Endodermal cell (in vitro differentiated cells): Measurements from ENCODE around the gene ANXA8. TPM values are rescaled to one million over a fixed set of nuclear protein-coding genes. Genes with fewer than 3 reads are reported as not detected.

Source experiments
- DNase-seq: peaks from one replicate; pipeline ENCODE4 v3.0.0-alpha.2; 2017
- H3K27ac ChIP-seq: 2 replicates; pipeline ENCODE4 v1.5.1; 2013; ENCODE audit warnings: mild to moderate bottlenecking, low read depth, low read length, moderate library complexity
- H3K27me3 ChIP-seq: 2 replicates; pipeline ENCODE4 v1.6.1; 2013; ENCODE audit warnings: mild to moderate bottlenecking, low read length, moderate library complexity; ENCODE audit not compliant: insufficient read depth, control insufficient read depth, poor library complexity, severe bottlenecking
- H3K36me3 ChIP-seq: 2 replicates; pipeline ENCODE4 v1.7.0; 2013; ENCODE audit warnings: mild to moderate bottlenecking, low read length, moderate library complexity; ENCODE audit not compliant: control insufficient read depth, insufficient read depth
- H3K4me1 ChIP-seq: one replicate; pipeline ENCODE4 v1.7.0; 2013; ENCODE audit warnings: low read length; ENCODE audit not compliant: control insufficient read depth, insufficient read depth
- H3K4me3 ChIP-seq: 2 replicates; pipeline ENCODE4 v1.5.1; 2013; ENCODE audit warnings: mild to moderate bottlenecking, low read length, moderate library complexity
- H3K9ac ChIP-seq: 2 replicates; pipeline ENCODE4 v1.6.1; 2013; ENCODE audit warnings: mild to moderate bottlenecking, low read length, moderate library complexity; ENCODE audit not compliant: poor library complexity, severe bottlenecking; ENCODE audit errors: extremely low read depth
- H3K9me3 ChIP-seq: 2 replicates; pipeline ENCODE4 v1.6.1; 2013; ENCODE audit warnings: mild to moderate bottlenecking, low read length, moderate library complexity; ENCODE audit not compliant: control insufficient read depth
- H3K27ac Mint-ChIP-seq: 2 replicates; pipeline ENCODE4 v1.8.0; 2020; ENCODE audit warnings: mixed read lengths
- H3K27me3 Mint-ChIP-seq: 2 replicates; pipeline ENCODE4 v1.8.0; 2021; ENCODE audit warnings: mild to moderate bottlenecking, mixed read lengths; ENCODE audit not compliant: insufficient read depth
- H3K36me3 Mint-ChIP-seq: 2 replicates; pipeline ENCODE4 v1.8.0; 2020; ENCODE audit warnings: low read depth, mixed read lengths
- H3K4me1 Mint-ChIP-seq: 2 replicates; pipeline ENCODE4 v1.8.0; 2020; ENCODE audit warnings: mixed read lengths
- H3K4me3 Mint-ChIP-seq: 2 replicates; pipeline ENCODE4 v1.8.0; 2020; ENCODE audit warnings: mild to moderate bottlenecking, moderate library complexity, mixed read lengths
- H3K9me3 Mint-ChIP-seq: 2 replicates; pipeline ENCODE4 v1.8.0; 2020; ENCODE audit warnings: mild to moderate bottlenecking, mixed read lengths
- CTCF ChIP-seq: fragments of 200-600 bp; sonication (generic); conservative IDR thresholded peaks from 2 replicates; pipeline ENCODE4 v1.5.0; 2021; ENCODE audit warnings: antibody characterized with exemption, mild to moderate bottlenecking
- WGBS, 2 experiments: methylation state at CpG; one replicate each; pipeline versions ENCODE4 v1.1.5 to v1.1.7; 2013; ENCODE audit warnings: missing lambda C conversion rate in 2 of 2, mixed read lengths in 1 of 2; ENCODE audit not compliant: insufficient coverage in 1 of 2, insufficient read length in 1 of 2; 5-methylcytosine and 5-hydroxymethylcytosine counted together
- total RNA-seq, 2 donors: library from RNA; stranded (reverse); fragmentation: NEBNext Ultra II Directional in 1 of 2; extraction: Animal tissue kit (Norgen Biotek cat#: 25700) in 1 of 2; gene quantifications; 2 replicates in 1 of 2; 3 replicates in 1 of 2; pipeline ENCODE4 v1.2.1, GENCODE V29; 2021

ANXA8 gene
- total RNA-seq, 2 donors from 2014 or later, result 0.33 to 0.37 TPM

GRCh38 chr10:47452495-47453140 lies 31.3 kb downstream of the ANXA8 start:
- Histone ChIP-seq H3K9ac (no peak overlapping the region), H3K4me3 (no peak overlapping the region), H3K36me3 (no peaks in the 10 kb centered on the region), H3K4me1 (peaks cover 12% of the 10 kb centered on the region), H3K9me3 (no peaks in the 10 kb centered on the region), H3K27ac (no peak overlapping the region), H3K27me3 (no peaks in the 10 kb centered on the region)
- H3K36me3 Mint-ChIP-seq, result no peaks in the 10 kb centered on the region
- DNase-seq, result peak; percentile 75
- no peaks in the 10 kb centered on the region for H3K9me3 Mint-ChIP-seq
- peaks cover 4% of the 10 kb centered on the region for H3K27me3 Mint-ChIP-seq
- no peak overlapping the region for H3K4me3 Mint-ChIP-seq
- 76 to 77% methylated on average over 8 to 11 of the region's 11 CpGs for WGBS, 2 experiments
- peaks cover 14% of the 10 kb centered on the region for H3K4me1 Mint-ChIP-seq
- TF ChIP-seq CTCF, result no peak
- no peak overlapping the region for H3K27ac Mint-ChIP-seq

- Histone ChIP-seq H3K36me3 (no peaks in the 10 kb centered on the region), H3K9ac (no peak overlapping the region), H3K9me3 (no peaks in the 10 kb centered on the region), H3K27ac (no peak overlapping the region), H3K27me3 (no peaks in the 10 kb centered on the region), H3K4me3 (no peak overlapping the region), H3K4me1 (peaks cover 12% of the 10 kb centered on the region)
- Mint-ChIP-seq H3K4me3 (no peak overlapping the region), H3K27me3 (peaks cover 4% of the 10 kb centered on the region), H3K27ac (no peak overlapping the region), H3K36me3 (no peaks in the 10 kb centered on the region), H3K9me3 (no peaks in the 10 kb centered on the region), H3K4me1 (peaks cover 14% of the 10 kb centered on the region)
- TF ChIP-seq CTCF, result no peak
- 91 to 93% methylated on average over 2 to 7 of the region's 7 CpGs for WGBS, 2 experiments
- peak; percentile 41 for DNase-seq
These were observed 31.9 kb downstream of the ANXA8 start for GRCh38 chr10:47451998-47452494.

- WGBS, 2 experiments, result 90 to 93% methylated on average over 7 to 13 of the region's 13 CpGs
- no peak for TF ChIP-seq CTCF
- Mint-ChIP-seq H3K27ac (no peak overlapping the region), H3K4me3 (no peak overlapping the region), H3K4me1 (peaks cover 14% of the 10 kb centered on the region), H3K36me3 (no peaks in the 10 kb centered on the region), H3K27me3 (peaks cover 4% of the 10 kb centered on the region), H3K9me3 (no peaks in the 10 kb centered on the region)
- Histone ChIP-seq H3K27me3 (no peaks in the 10 kb centered on the region), H3K4me3 (no peak overlapping the region), H3K4me1 (peaks cover 12% of the 10 kb centered on the region), H3K36me3 (no peaks in the 10 kb centered on the region), H3K27ac (no peak overlapping the region), H3K9me3 (peaks cover 1% of the 10 kb centered on the region), H3K9ac (no peak overlapping the region)
- peak; percentile 41 for DNase-seq
These were observed 32.5 kb downstream of the ANXA8 start for GRCh38 chr10:47451273-47451997.
